HG02885 (cell line): ENCODE results near the gene CNEP1R1.

Source experiments
- ATAC-seq: cut with Tn5 transposase; IDR thresholded peaks from one replicate; pipeline ENCODE4 v1.9.1; 2021; ENCODE audit warnings: mild to moderate bottlenecking; ENCODE audit not compliant: unreplicated experiment, poor library complexity

Gene CNEP1R1

GRCh38 chr16:50059111-50059510 is 34.1 kb downstream of the CNEP1R1 start:
- no peak for ATAC-seq

GRCh38 chr16:50059669-50060068 is 34.6 kb downstream of the CNEP1R1 start:
- no peak for ATAC-seq

- ATAC-seq, result no peak
These were observed 36.3 kb downstream of the CNEP1R1 start for GRCh38 chr16:50061326-50061725.

- no peak for ATAC-seq
These were observed 40.2 kb downstream of the CNEP1R1 start for GRCh38 chr16:50065241-50065623.

- peak; percentile 84 for ATAC-seq
These were observed 40.8 kb downstream of the CNEP1R1 start, which contains the start of gene HEATR3 for GRCh38 chr16:50065624-50066481. TSS of gene HEATR3 (plus strand) at chr16:50065970. CDS start at chr16:50066132, 162 bp downstream.

- no peak for ATAC-seq
These were observed 41.7 kb downstream of the CNEP1R1 start for GRCh38 chr16:50066482-50067289.

GRCh38 chr16:50067290-50067853 is 42.3 kb downstream of the CNEP1R1 start:
- peak; percentile 39 for ATAC-seq

- ATAC-seq, result no peak
These were observed 43.5 kb downstream of the CNEP1R1 start for GRCh38 chr16:50068550-50068949.

GRCh38 chr16:50069060-50069459 is 44.0 kb downstream of the CNEP1R1 start:
- no peak for ATAC-seq

- ATAC-seq, result no peak
These were observed 46.1 kb downstream of the CNEP1R1 start for GRCh38 chr16:50071075-50071671.

GRCh38 chr16:50072730-50073129 is 47.7 kb downstream of the CNEP1R1 start:
- no peak for ATAC-seq

GRCh38 chr16:50079397-50080140 is 54.5 kb downstream of the CNEP1R1 start:
- no peak for ATAC-seq

GRCh38 chr16:50081428-50082018 is 56.5 kb downstream of the CNEP1R1 start:
- no peak for ATAC-seq

GRCh38 chr16:50083996-50084395 is 59.0 kb downstream of the CNEP1R1 start:
- ATAC-seq, result no peak

- no peak for ATAC-seq
These were observed 61.2 kb downstream of the CNEP1R1 start for GRCh38 chr16:50086176-50086575.
